HepG2 (cell line): ENCODE measurements around the gene MORN5. TPM values are rescaled to one million over a fixed set of nuclear protein-coding genes. Genes with fewer than 3 reads are reported as not detected.
A peak's percentile ranks its signal among the peaks of the same experiment; 100 is the strongest.

ENCODE experiments used
- ATAC-seq: fragments of 200-7000 bp; cut with Tn5 transposase; 3 replicates; pipeline ENCODE4 v1.9.1; 2020; ENCODE audit warnings: mild to moderate bottlenecking, moderate library complexity
- BruUV-seq: library from RNA; stranded (reverse); fragments of 400-500 nt; replicated peaks from 2 replicates; lab custom pipeline; 2021; lab: Mats Ljungman, UMichigan
- CTCF ChIA-PET: fragments of 300-600 bp; formaldehyde crosslinking; extraction: SDS; loops from one replicate; lab custom pipeline; 2021; ENCODE audit warnings: low total read pairs, inconsistent platforms, low intra/inter-chr PET ratio; lab: Yijun Ruan, JAX
- POLR2A ChIA-PET: fragments of 350-600 bp; sonication (Branson Sonifier 250); formaldehyde crosslinking; loops from one replicate; lab custom pipeline; 2020; ENCODE audit warnings: antibody characterized with exemption, inconsistent platforms; lab: Yijun Ruan, JAX
- DNase-seq: peaks from one replicate; pipeline ENCODE4 v3.0.0-alpha.2; 2015; ENCODE audit warnings: low spot score
- FAIRE-seq: peaks from 3 replicates; lab custom pipeline; 2011; peaks lifted over from hg19 to GRCh38; lab: Jason Lieb, UNC
- H2AFZ ChIP-seq: one replicate; pipeline ENCODE4 v1.6.1; 2011; ENCODE audit warnings: low read length, inconsistent platforms
- H3K27ac ChIP-seq: fragments of 300-600 bp; 3 replicates; pipeline ENCODE4 v1.8.0; 2011; ENCODE audit warnings: mixed run types, mild to moderate bottlenecking, mixed read lengths, low read length, inconsistent platforms; ENCODE audit not compliant: insufficient read depth; ENCODE audit errors: extremely low read length
- H3K27me3 ChIP-seq, 2 experiments: fragments of 200-600 bp in 1 of 2; 2 replicates in 1 of 2; 3 replicates in 1 of 2; pipeline versions ENCODE4 v1.6.0 to v1.8.0; 2011; ENCODE audit warnings: low read length in 2 of 2, mild to moderate bottlenecking in 2 of 2, moderate library complexity in 2 of 2, inconsistent platforms in 1 of 2; ENCODE audit not compliant: insufficient read depth in 2 of 2, control insufficient read depth in 1 of 2
- H3K36me3 ChIP-seq, 2 experiments: fragments of 200-600 bp in 1 of 2; replicated peaks in 1 of 2; 2 replicates in 1 of 2; 3 replicates in 1 of 2; pipeline versions ENCODE4 v1.5.1 to v1.8.0; 2011; ENCODE audit warnings: low read length in 2 of 2, inconsistent platforms in 1 of 2; ENCODE audit not compliant: insufficient read depth in 2 of 2, control insufficient read depth in 1 of 2
- H3K4me1 ChIP-seq: 2 replicates; pipeline ENCODE4 v1.5.1; 2012; ENCODE audit warnings: low read length, inconsistent platforms; ENCODE audit not compliant: insufficient read depth
- H3K4me2 ChIP-seq: 2 replicates; pipeline ENCODE4 v1.6.0; 2011; ENCODE audit warnings: low read depth, low read length, inconsistent platforms
- H3K4me3 ChIP-seq, 3 experiments: fragments of 200-600 bp in 1 of 3; sonication (generic), shearing (Covaris generic) in 1 of 3; replicated peaks in 1 of 3; 2 replicates each; pipeline ENCODE4 v1.5.1; 2011 to 2016; ENCODE audit warnings: low read length in 3 of 3, inconsistent platforms in 2 of 3, low read depth in 2 of 3, mild to moderate bottlenecking in 2 of 3, control low read depth in 1 of 3, mixed read lengths in 1 of 3; ENCODE audit not compliant: insufficient read depth in 1 of 3
- H3K79me2 ChIP-seq: one replicate; pipeline ENCODE4 v1.6.1; 2011; ENCODE audit warnings: low read length, inconsistent platforms; ENCODE audit not compliant: insufficient read depth
- H3K9ac ChIP-seq: 2 replicates; pipeline ENCODE4 v1.6.0; 2011; ENCODE audit warnings: mild to moderate bottlenecking, low read depth, low read length, inconsistent platforms; ENCODE audit not compliant: insufficient read depth
- H3K9me3 ChIP-seq: 2 replicates; pipeline ENCODE4 v1.5.1; 2012; ENCODE audit warnings: mild to moderate bottlenecking, low read length
- H4K20me1 ChIP-seq: 2 replicates; pipeline ENCODE4 v1.6.0; 2011; ENCODE audit warnings: inconsistent platforms, mild to moderate bottlenecking, low read length, moderate library complexity; ENCODE audit not compliant: insufficient read depth
- GLMP ChIP-seq: sonication (generic); formaldehyde crosslinking; IDR thresholded peaks from 2 replicates; pipeline ENCODE4 v1.9.0; 2021; ENCODE audit warnings: missing genetic modification reagents, mild to moderate bottlenecking, borderline replicate concordance
- MAX ChIP-seq: IDR thresholded peaks from 2 replicates; pipeline ENCODE4 v1.6.1; 2012; ENCODE audit warnings: inconsistent platforms
- MNT ChIP-seq: fragments of 450-650 bp; IDR thresholded peaks from 2 replicates; pipeline ENCODE4 v1.6.1; 2016
- PBX2 ChIP-seq: IDR thresholded peaks from 2 replicates; pipeline ENCODE4 v1.6.1; 2016; ENCODE audit warnings: control low read depth
- ZBTB20 ChIP-seq: sonication (generic); formaldehyde crosslinking; IDR thresholded peaks from 2 replicates; pipeline ENCODE4 v1.8.1; 2023; ENCODE audit warnings: missing genetic modification reagents, low read depth, mild to moderate bottlenecking, borderline replicate concordance
- WGBS: methylation state at CpG from one replicate; pipeline ENCODE4 v1.1.6; 2017; ENCODE audit warnings: low lambda C conversion rate; 5-methylcytosine and 5-hydroxymethylcytosine counted together
- in situ Hi-C: cut with HindIII; loops from 2 replicates; pipeline ENCODE4 v1.10.0; 2017; ENCODE audit warnings: low pct_unique_long_range_greater_than_20kb; ENCODE audit not compliant: extremely low pct_ligation_motif_present
- intact Hi-C: fragments of 100-400 bp; cut with micrococcal nuclease; formaldehyde crosslinking; loops from one replicate; pipeline ENCODE4 v1.10.0; 2022; ENCODE audit not compliant: unreplicated experiment
- polyA plus RNA-seq, 8 experiments: library from polyadenylated mRNA; depleted of rRNA in 3 of 8; stranded (reverse) in 7 of 8; unstranded in 1 of 8; fragments of >200 nt; fragmentation: Illumina TruSeq in 4 of 8; extraction: Trizol in 4 of 8; gene quantifications; 2 replicates each; pipeline versions ENCODE4 v1.2.1 to v1.2.3, GENCODE V29; 2011 to 2016; ENCODE audit warnings: low read depth in 4 of 8, missing spikeins in 1 of 8, mixed read lengths in 1 of 8; ENCODE audit not compliant: insufficient read depth in 1 of 8
- total RNA-seq, 5 experiments: library from RNA; depleted of rRNA; stranded (reverse); fragments of >200 nt; fragmentation: Illumina TruSeq; extraction: Trizol; gene quantifications; 2 replicates each; pipeline ENCODE4 v1.2.3, GENCODE V29; 2016; ENCODE audit warnings: low read depth in 1 of 5
- TF ChIP-seq, protein P1 (sequence below): sonication (generic); formaldehyde crosslinking; IDR thresholded peaks from 2 replicates; pipeline ENCODE4 v1.4.0; 2020; ENCODE audit warnings: missing genetic modification reagents, mild to moderate bottlenecking, borderline replicate concordance

MORN5 gene
- total and polyA plus RNA-seq, 2 of the 13 experiments (the other 11 are each of a cell fraction or from before 2014, with no cell fraction given) = not detected

GRCh38 chr9:122128969-122129343 lies 30.8 kb upstream of the MORN5 start (continued):
- TF ChIP-seq GLMP (CRISPR knock-in tag) = no peak
- no peak for TF ChIP-seq MAX
- no peak for TF ChIP-seq PBX2 (CRISPR knock-in tag)

DNA sequence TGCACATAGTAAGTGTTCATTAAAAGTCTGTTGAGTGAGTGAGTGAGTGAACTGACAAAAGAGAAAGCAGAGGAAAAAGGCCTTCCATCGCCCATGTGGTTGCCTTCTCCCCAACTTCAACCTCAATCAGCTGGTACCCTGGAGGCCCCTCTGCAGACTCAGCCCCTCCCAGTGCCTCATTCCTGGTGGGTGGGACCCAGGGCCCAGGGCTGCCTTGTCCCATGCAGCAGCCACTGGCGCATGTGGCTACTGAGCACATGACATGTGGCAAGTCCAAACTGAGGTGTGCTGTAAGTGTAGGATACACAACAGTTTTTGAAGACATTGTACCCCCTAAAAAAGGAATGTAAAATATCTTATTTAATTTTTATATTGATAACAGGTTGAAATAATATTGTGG lies 29.7 kb upstream of the MORN5 start:
- no peak overlapping the region for H3K9ac ChIP-seq
- FAIRE-seq = no peak
- DNase-seq = no peak
- no peak overlapping the region for H3K4me3 ChIP-seq
- POLR2A ChIA-PET = no interaction called here
- ATAC-seq = no peak
- no peaks in the 10 kb centered on the region for H4K20me1 ChIP-seq
- no peaks in the 10 kb centered on the region for H3K9me3 ChIP-seq
- no peak overlapping the region for H2AFZ ChIP-seq
- no peak overlapping the region for H3K27ac ChIP-seq
- H3K4me2 ChIP-seq = no peak overlapping the region
- CTCF ChIA-PET = no interaction called here
- no TSS peak for BruUV-seq
- 21% methylated on average over 2 of the region's 2 CpGs for WGBS
- H3K36me3 ChIP-seq = no peaks in the 10 kb centered on the region
- no peaks in the 10 kb centered on the region for H3K79me2 ChIP-seq
- in situ Hi-C loops (loop anchor here (10.0 kb wide), 1 partner anchor 325 kb away; no protein-coding TSS in a partner anchor), intact Hi-C loops (no loop called here)
- TF ChIP-seq MNT (peak; percentile 58), ZBTB20 (CRISPR knock-in tag) (no peak)
- TF ChIP-seq, protein P1, sequence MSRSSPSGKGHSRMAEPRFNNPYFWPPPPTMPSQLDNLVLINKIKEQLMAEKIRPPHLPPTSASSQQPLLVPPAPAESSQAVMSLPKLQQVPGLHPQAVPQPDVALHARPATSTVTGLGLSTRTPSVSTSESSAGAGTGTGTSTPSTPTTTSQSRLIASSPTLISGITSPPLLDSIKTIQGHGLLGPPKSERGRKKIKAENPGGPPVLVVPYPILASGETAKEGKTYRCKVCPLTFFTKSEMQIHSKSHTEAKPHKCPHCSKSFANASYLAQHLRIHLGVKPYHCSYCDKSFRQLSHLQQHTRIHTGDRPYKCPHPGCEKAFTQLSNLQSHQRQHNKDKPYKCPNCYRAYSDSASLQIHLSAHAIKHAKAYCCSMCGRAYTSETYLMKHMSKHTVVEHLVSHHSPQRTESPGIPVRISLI (CRISPR knock-in tag) = no peak
- H3K4me1 ChIP-seq = peaks cover 46% of the 10 kb centered on the region
- H3K27me3 ChIP-seq = peaks cover 0 to 15% of the 10 kb centered on the region in 2 experiments; a peak in 1 of 5 replicates
